Gastrocnemius medialis (tissue), 4 donors: ENCODE measurements around the gene KPNB1. TPM values are rescaled to one million over a fixed set of nuclear protein-coding genes. Genes with fewer than 3 reads are reported as not detected.
"Not testable (repeated sequence)": the region's sequence is repeated elsewhere in the genome, so short reads cannot be mapped to it uniquely, and the experiment has no call there.

Experiments used
- ATAC-seq, 2 donors: fragments of 150-250 bp; one replicate each; pipeline ENCODE4 v1.9.1; 2016
- DNase-seq, 2 donors: peaks; one replicate each; pipeline ENCODE4 v3.0.0-alpha.2; 2019
- H3K27ac ChIP-seq, 4 donors: fragments of 200-600 bp; sonication (generic); 1 replicate in 1 of 4; 2 replicates in 3 of 4; pipeline ENCODE4 v1.5.1; 2016 to 2018; ENCODE audit warnings: mild to moderate bottlenecking in 2 of 4, moderate library complexity in 1 of 4
- H3K27me3 ChIP-seq, 3 donors: fragments of 200-600 bp; sonication (generic) in 2 of 3; 1 replicate in 1 of 3; 2 replicates in 2 of 3; pipeline versions ENCODE4 v1.5.1 to v1.6.0; 2016 to 2019; ENCODE audit warnings: mild to moderate bottlenecking in 1 of 3, moderate library complexity in 1 of 3
- H3K36me3 ChIP-seq, 2 donors: fragments of 200-600 bp; sonication (generic) in 1 of 2; one replicate each; pipeline ENCODE4 v1.5.1; 2017 to 2018
- H3K4me1 ChIP-seq, 2 donors: fragments of 200-600 bp; sonication (generic) in 1 of 2; one replicate each; pipeline ENCODE4 v1.5.1; 2016 to 2017; ENCODE audit warnings: mild to moderate bottlenecking in 2 of 2
- H3K4me3 ChIP-seq, 4 donors: fragments of 200-600 bp; sonication (generic) in 3 of 4; 1 replicate in 1 of 4; 2 replicates in 3 of 4; pipeline ENCODE4 v1.5.1; 2016 to 2019; ENCODE audit warnings: mild to moderate bottlenecking in 2 of 4
- H3K9me3 ChIP-seq, 3 donors: fragments of 200-600 bp; sonication (generic) in 2 of 3; 1 replicate in 1 of 3; 2 replicates in 2 of 3; pipeline ENCODE4 v1.5.1; 2016 to 2019
- POLR2A ChIP-seq, 2 donors: fragments of 450-650 bp; IDR thresholded peaks; one replicate each; pipeline ENCODE4 v1.6.1; 2017; ENCODE audit warnings: antibody characterized with exemption in 2 of 2, mild to moderate bottlenecking in 2 of 2, moderate library complexity in 2 of 2
- in situ Hi-C, 4 donors: fragments of 200-750 bp; cut with MboI; loops; one replicate each; pipeline versions ENCODE4 v1.15.0 to v1.8.0; 2017; ENCODE audit warnings: low sequenced_read_pairs in 4 of 4
- intact Hi-C: fragments of 100-400 bp; cut with DNase I; formaldehyde crosslinking; loops from one replicate; pipeline ENCODE4 v1.15.1; 2023; ENCODE audit warnings: low total_unique reads
- total RNA-seq, 4 donors: library from RNA; depleted of rRNA; stranded (reverse); fragments of >200 nt; gene quantifications; one replicate each; pipeline versions ENCODE4 v1.1.0 to v1.2.3, GENCODE V29; 2016
- TF ChIP-seq, protein P1 (sequence below), 5 experiments: fragments of 450-650 bp in 3 of 5; fragments of 200-600 bp in 2 of 5; sonication (generic) in 2 of 5; IDR thresholded peaks in 4 of 5; conservative IDR thresholded peaks in 1 of 5; 1 replicate in 4 of 5; 2 replicates in 1 of 5; pipeline ENCODE4 v1.5.1; 2016 to 2019; ENCODE audit warnings: antibody characterized with exemption in 5 of 5, mild to moderate bottlenecking in 3 of 5, moderate library complexity in 3 of 5

The KPNB1 gene
- total RNA-seq, 4 donors from 2014 or later: 170 to 238 (median 211) TPM

GRCh38 chr17:47682138-47682537 is 32.4 kb downstream of the KPNB1 start:
- ATAC-seq (no peak), DNase-seq (no peak)
- in situ Hi-C loops (no loop called here), intact Hi-C loops (no loop called here)
- Histone ChIP-seq H3K27me3 (no peaks in the 10 kb centered on the region), H3K27ac (no peak overlapping the region), H3K9me3 (no peaks in the 10 kb centered on the region), H3K4me1 (peaks cover 20% of the 10 kb centered on the region in 2 donors), H3K36me3 (peaks cover 3 to 71% of the 10 kb centered on the region in 2 donors), H3K4me3 (no peak overlapping the region)
- TF ChIP-seq POLR2A (IDR thresholded peaks at IDR 0.05): no peak
- TF ChIP-seq, protein P1, sequence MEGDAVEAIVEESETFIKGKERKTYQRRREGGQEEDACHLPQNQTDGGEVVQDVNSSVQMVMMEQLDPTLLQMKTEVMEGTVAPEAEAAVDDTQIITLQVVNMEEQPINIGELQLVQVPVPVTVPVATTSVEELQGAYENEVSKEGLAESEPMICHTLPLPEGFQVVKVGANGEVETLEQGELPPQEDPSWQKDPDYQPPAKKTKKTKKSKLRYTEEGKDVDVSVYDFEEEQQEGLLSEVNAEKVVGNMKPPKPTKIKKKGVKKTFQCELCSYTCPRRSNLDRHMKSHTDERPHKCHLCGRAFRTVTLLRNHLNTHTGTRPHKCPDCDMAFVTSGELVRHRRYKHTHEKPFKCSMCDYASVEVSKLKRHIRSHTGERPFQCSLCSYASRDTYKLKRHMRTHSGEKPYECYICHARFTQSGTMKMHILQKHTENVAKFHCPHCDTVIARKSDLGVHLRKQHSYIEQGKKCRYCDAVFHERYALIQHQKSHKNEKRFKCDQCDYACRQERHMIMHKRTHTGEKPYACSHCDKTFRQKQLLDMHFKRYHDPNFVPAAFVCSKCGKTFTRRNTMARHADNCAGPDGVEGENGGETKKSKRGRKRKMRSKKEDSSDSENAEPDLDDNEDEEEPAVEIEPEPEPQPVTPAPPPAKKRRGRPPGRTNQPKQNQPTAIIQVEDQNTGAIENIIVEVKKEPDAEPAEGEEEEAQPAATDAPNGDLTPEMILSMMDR (IDR thresholded peaks at IDR 0.05 in 4 of 5, conservative IDR thresholded peaks at IDR 0.05 in 1 of 5): no peak

DNA sequence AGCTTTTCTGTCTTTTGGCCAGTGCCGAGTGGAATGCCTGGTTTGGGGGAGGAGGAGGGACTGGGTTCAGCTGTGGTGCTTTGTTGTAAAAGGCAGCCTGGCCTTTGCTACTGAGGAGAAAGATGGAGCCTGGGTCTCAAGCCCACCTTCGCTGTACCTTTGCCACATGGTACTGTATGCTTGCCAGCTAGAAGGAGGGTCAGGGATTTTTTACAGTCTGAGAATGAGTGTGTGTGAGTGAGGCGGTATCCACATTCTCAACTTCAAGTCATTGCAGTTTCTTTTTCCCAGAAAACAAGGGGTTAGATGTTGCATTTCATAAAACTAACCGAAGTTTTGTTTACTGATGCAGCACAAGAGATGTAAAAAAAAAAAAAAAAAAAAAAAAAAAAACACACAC is 33.0 kb downstream of the KPNB1 start:
- H3K4me3 ChIP-seq, H3K9me3 ChIP-seq, in situ Hi-C loops, H3K27ac ChIP-seq, DNase-seq, H3K27me3 ChIP-seq, ATAC-seq, intact Hi-C loops: not testable (repeated sequence)
- H3K36me3 ChIP-seq: peaks cover 3 to 65% of the 10 kb centered on the region in 2 donors
- H3K4me1 ChIP-seq: peaks cover 23 to 26% of the 10 kb centered on the region in 2 donors

DNA sequence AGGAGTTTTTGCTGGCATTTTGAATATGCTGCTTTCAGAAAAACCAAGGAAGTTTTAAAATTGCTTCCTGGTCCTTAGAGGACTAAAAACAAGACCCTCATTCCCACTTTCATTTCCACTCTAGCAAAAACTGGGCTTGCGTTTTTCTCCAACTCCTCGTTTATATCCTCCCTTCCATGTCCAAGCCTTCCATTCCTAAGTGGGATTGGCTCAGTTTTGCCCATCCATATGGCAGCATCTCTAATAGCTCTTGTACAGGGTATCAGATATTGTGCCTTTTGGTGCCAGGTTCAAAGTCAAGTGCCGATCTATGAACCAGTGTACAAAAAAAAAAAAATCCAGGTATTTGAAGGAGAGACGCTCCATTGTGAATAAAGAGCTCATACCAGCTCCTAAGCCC is 34.3 kb downstream of the KPNB1 start:
- ATAC-seq: no peak
- DNase-seq: no peak
- no peak overlapping the region for H3K27ac ChIP-seq
- H3K4me1 ChIP-seq: peaks cover 23 to 30% of the 10 kb centered on the region in 2 donors
- no peaks in the 10 kb centered on the region for H3K9me3 ChIP-seq
- TF ChIP-seq, protein P1 (IDR thresholded peaks at IDR 0.05 in 4 of 5, conservative IDR thresholded peaks at IDR 0.05 in 1 of 5): no peak
- TF ChIP-seq POLR2A (IDR thresholded peaks at IDR 0.05): no peak
- peaks cover 3 to 52% of the 10 kb centered on the region in 2 donors for H3K36me3 ChIP-seq
- intact Hi-C loops (no loop called here), in situ Hi-C loops (no loop called here)
- no peak overlapping the region for H3K4me3 ChIP-seq
- no peaks in the 10 kb centered on the region for H3K27me3 ChIP-seq

DNA sequence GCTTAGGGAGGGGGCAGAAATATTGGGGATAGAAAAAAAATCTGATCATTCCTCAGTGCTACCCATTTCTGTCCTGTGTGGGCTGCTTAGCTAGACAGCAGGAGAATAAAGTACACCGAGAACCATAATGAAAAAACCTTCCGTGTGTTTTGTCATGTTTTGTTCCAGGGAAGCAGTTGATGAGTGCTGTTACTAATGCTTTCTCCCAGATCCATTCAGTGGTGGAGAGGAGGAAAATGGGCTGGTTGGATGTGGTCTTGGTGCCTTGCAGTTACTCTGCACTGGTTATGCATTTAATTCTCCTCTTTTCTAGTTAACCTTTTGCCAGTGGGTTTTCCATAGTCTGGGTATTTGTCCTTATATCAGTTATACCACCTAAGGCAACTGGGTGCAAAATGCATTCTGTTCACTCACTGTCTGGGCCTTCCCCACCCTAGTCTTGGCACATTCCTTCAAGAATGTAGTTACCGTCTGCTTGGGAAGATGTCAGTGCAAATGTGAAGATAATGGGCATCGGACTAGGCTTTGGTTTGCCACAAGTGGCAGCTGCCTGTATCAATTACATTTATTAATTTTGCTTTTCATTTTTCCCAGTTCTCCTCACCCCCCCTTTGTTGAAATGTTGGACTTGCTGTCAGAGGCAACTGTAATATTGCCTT is 34.9 kb downstream of the KPNB1 start:
- DNase-seq: no peak
- in situ Hi-C loops: no loop called here
- intact Hi-C loops: no loop called here

GRCh38 chr17:47685556-47686275 is 36.0 kb downstream of the KPNB1 start:
- in situ Hi-C loops: no loop called here
- DNase-seq (no peak), ATAC-seq (peak in 1 of 2 donors; percentile 25)
- Histone ChIP-seq H3K4me3 (no peak overlapping the region), H3K27me3 (no peaks in the 10 kb centered on the region), H3K36me3 (peaks cover 0 to 35% of the 10 kb centered on the region in 2 donors), H3K4me1 (peaks cover 23 to 30% of the 10 kb centered on the region in 2 donors), H3K27ac (peak overlapping the region; percentile 27 to 52 (median 43)), H3K9me3 (no peaks in the 10 kb centered on the region)
- TF ChIP-seq, protein P1 (IDR thresholded peaks at IDR 0.05 in 4 of 5, conservative IDR thresholded peaks at IDR 0.05 in 1 of 5): no peak
- no peak for TF ChIP-seq POLR2A (IDR thresholded peaks at IDR 0.05)
- intact Hi-C loops: no loop called here

More for the DNA sequence above, 34.9 kb downstream of the KPNB1 start:
- no peak overlapping the region for H3K4me3 ChIP-seq
- no peaks in the 10 kb centered on the region for H3K27me3 ChIP-seq
- peak overlapping the region in 1 of 4 donors; percentile 27 for H3K27ac ChIP-seq
- TF ChIP-seq POLR2A (IDR thresholded peaks at IDR 0.05): no peak
- TF ChIP-seq, protein P1 (IDR thresholded peaks at IDR 0.05 in 4 of 5, conservative IDR thresholded peaks at IDR 0.05 in 1 of 5): no peak
- ATAC-seq: no peak
- peaks cover 3 to 46% of the 10 kb centered on the region in 2 donors for H3K36me3 ChIP-seq
- peaks cover 23 to 30% of the 10 kb centered on the region in 2 donors for H3K4me1 ChIP-seq
- H3K9me3 ChIP-seq: no peaks in the 10 kb centered on the region
